SK-N-SH (cell line): ENCODE data around the gene PLCL2. TPM values are rescaled to one million over a fixed set of nuclear protein-coding genes. Genes with fewer than 3 reads are reported as not detected.

Experiments
- CTCF ChIA-PET: fragments of 300-600, 350-600 bp; formaldehyde crosslinking; extraction: SDS; loops from one replicate; lab custom pipeline; 2021; lab: Yijun Ruan, JAX
- POLR2A ChIA-PET: fragments of 350-600 bp; sonication (Branson Sonifier 250); formaldehyde crosslinking; extraction: SDS; loops from one replicate; lab custom pipeline; 2020; ENCODE audit warnings: antibody characterized with exemption, inconsistent platforms; lab: Yijun Ruan, JAX
- DNase-seq: peaks from one replicate; pipeline ENCODE4 v3.0.0; 2012
- H2AFZ ChIP-seq: fragments of 200-600 bp; sonication (generic); 2 replicates; pipeline ENCODE4 v1.8.1; 2016; ENCODE audit warnings: antibody characterized with exemption, mild to moderate bottlenecking, low read depth
- H3F3A ChIP-seq: fragments of 200-600 bp; sonication (generic); replicated peaks from 2 replicates; pipeline ENCODE3; 2016; ENCODE audit warnings: antibody characterized with exemption, mild to moderate bottlenecking; ENCODE audit not compliant: insufficient read depth
- H3K27ac ChIP-seq, 2 experiments: fragments of 200-500 bp in 1 of 2; fragments of 200-600 bp in 1 of 2; sonication (Bioruptor generic) in 1 of 2; sonication (generic), shearing (Covaris generic) in 1 of 2; 2 replicates each; pipeline versions ENCODE4 v1.5.1 to v1.6.1; 2014 to 2016; ENCODE audit warnings: low read depth in 2 of 2, inconsistent platforms in 1 of 2, low read length in 1 of 2, mild to moderate bottlenecking in 1 of 2, mixed read lengths in 1 of 2
- H3K27me3 ChIP-seq: fragments of 200-600 bp; sonication (generic), shearing (Covaris generic); 2 replicates; pipeline ENCODE4 v1.6.1; 2016; ENCODE audit warnings: mixed run types; ENCODE audit not compliant: insufficient read depth
- H3K36me3 ChIP-seq, 2 experiments: fragments of 200-500 bp in 1 of 2; fragments of 200-600 bp in 1 of 2; sonication (Bioruptor generic) in 1 of 2; sonication (generic) in 1 of 2; replicated peaks in 1 of 2; 2 replicates each; pipeline versions ENCODE3 to v1.5.1; 2014 to 2016; ENCODE audit warnings: low read length in 1 of 2, mild to moderate bottlenecking in 1 of 2; ENCODE audit not compliant: insufficient read depth in 2 of 2, control insufficient read depth in 1 of 2
- H3K4me1 ChIP-seq, 2 experiments: fragments of 200-500 bp in 1 of 2; fragments of 200-600 bp in 1 of 2; sonication (Bioruptor generic) in 1 of 2; sonication (generic), shearing (Covaris generic) in 1 of 2; 2 replicates each; pipeline versions ENCODE4 v1.5.1 to v1.6.1; 2014 to 2016; ENCODE audit warnings: low read depth in 1 of 2, low read length in 1 of 2, mixed run types in 1 of 2; ENCODE audit not compliant: insufficient read depth in 2 of 2, control insufficient read depth in 1 of 2
- H3K4me2 ChIP-seq: fragments of 200-600 bp; sonication (generic), shearing (Covaris generic); 2 replicates; pipeline ENCODE4 v1.6.1; 2017; ENCODE audit warnings: mixed run types
- H3K4me3 ChIP-seq, 2 experiments: fragments of 200-500 bp in 1 of 2; fragments of 200-600 bp in 1 of 2; sonication (Bioruptor generic) in 1 of 2; sonication (generic), shearing (Covaris generic) in 1 of 2; 2 replicates each; pipeline versions ENCODE4 v1.5.1 to v1.8.1; 2014 to 2016; ENCODE audit warnings: low read depth in 2 of 2, inconsistent platforms in 1 of 2, low read length in 1 of 2, mild to moderate bottlenecking in 1 of 2, mixed read lengths in 1 of 2, moderate library complexity in 1 of 2
- H3K79me2 ChIP-seq: fragments of 200-600 bp; sonication (generic); 2 replicates; pipeline ENCODE4 v1.8.1; 2017; ENCODE audit warnings: mild to moderate bottlenecking; ENCODE audit not compliant: insufficient read depth
- H3K9ac ChIP-seq: fragments of 200-600 bp; sonication (generic); 2 replicates; pipeline ENCODE4 v1.6.1; 2017; ENCODE audit warnings: mixed run types
- H3K9me2 ChIP-seq: fragments of 200-600 bp; sonication (generic); 2 replicates; pipeline ENCODE4 v1.6.1; 2017; ENCODE audit warnings: mixed run types
- H3K9me3 ChIP-seq: fragments of 200-600 bp; sonication (generic); 2 replicates; pipeline ENCODE4 v1.6.1; 2017; ENCODE audit warnings: mixed run types, mild to moderate bottlenecking, moderate library complexity
- H4K20me1 ChIP-seq: fragments of 200-600 bp; sonication (generic); 2 replicates; pipeline ENCODE4 v1.6.1; 2017; ENCODE audit warnings: mild to moderate bottlenecking, mixed run types; ENCODE audit not compliant: insufficient read depth
- CHD2 ChIP-seq: fragments of 150-350 bp; IDR thresholded peaks from 2 replicates; pipeline ENCODE4 v1.6.1; 2018; ENCODE audit warnings: low read length; ENCODE audit not compliant: partially characterized antibody
- ELF1 ChIP-seq: IDR thresholded peaks from 2 replicates; pipeline ENCODE4 v1.4.0; 2012
- EP300 ChIP-seq, 2 experiments: IDR thresholded peaks; 2 replicates each; pipeline versions ENCODE4 v1.4.0 to v1.6.1; 2012; ENCODE audit warnings: borderline replicate concordance in 1 of 2, low read depth in 1 of 2, low read length in 1 of 2
- FOXJ3 ChIP-seq: sonication (generic); formaldehyde crosslinking; IDR thresholded peaks from 2 replicates; pipeline ENCODE4 v1.5.1; 2020; ENCODE audit warnings: mild to moderate bottlenecking, missing genetic modification reagents
- GABPA ChIP-seq: IDR thresholded peaks from 2 replicates; pipeline ENCODE4 v1.4.0; 2012; ENCODE audit warnings: low read depth, mild to moderate bottlenecking
- NFIC ChIP-seq: IDR thresholded peaks from 2 replicates; pipeline ENCODE4 v1.4.0; 2012; ENCODE audit warnings: borderline replicate concordance
- PBX3 ChIP-seq: IDR thresholded peaks from 2 replicates; pipeline ENCODE4; 2012
- RAD21 ChIP-seq: IDR thresholded peaks from 2 replicates; pipeline ENCODE4 v1.6.1; 2012; ENCODE audit warnings: mild to moderate bottlenecking, low read length
- TCF12 ChIP-seq: IDR thresholded peaks from 2 replicates; pipeline ENCODE4 v1.4.0; 2012
- USF2 ChIP-seq: fragments of 150-350 bp; IDR thresholded peaks from 2 replicates; pipeline ENCODE4 v1.6.1; 2017; ENCODE audit warnings: antibody characterized with exemption, low read length, low read depth, borderline replicate concordance
- WGBS: methylation state at CpG from one replicate; pipeline ENCODE4 v1.1.6; 2017; ENCODE audit warnings: low lambda C conversion rate; 5-methylcytosine and 5-hydroxymethylcytosine counted together
- polyA plus RNA-seq, 3 experiments: library from polyadenylated mRNA; depleted of rRNA; stranded (reverse); fragments of >200 nt; gene quantifications; 2 replicates each; pipeline ENCODE4 v1.2.3, GENCODE V29; 2012
- TF ChIP-seq, protein P1 (sequence below): IDR thresholded peaks from 2 replicates; pipeline ENCODE4 v1.4.0; 2012; ENCODE audit warnings: low read depth, borderline replicate concordance
- TF ChIP-seq, protein P2 (sequence below): IDR thresholded peaks from 2 replicates; pipeline ENCODE4 v1.4.0; 2012; ENCODE audit warnings: low read depth, borderline replicate concordance
- TF ChIP-seq, protein P3 (sequence below): IDR thresholded peaks from 2 replicates; pipeline ENCODE4 v1.6.1; 2012; ENCODE audit warnings: mild to moderate bottlenecking, low read depth, low read length, moderate library complexity
- TF ChIP-seq, protein P4 (sequence below): IDR thresholded peaks from 2 replicates; pipeline ENCODE4 v1.4.0; 2012; ENCODE audit warnings: low read depth
- TF ChIP-seq, protein P5 (sequence below): fragments of 200-600 bp; sonication (generic); IDR thresholded peaks from 2 replicates; pipeline ENCODE4 v1.6.1; 2017; ENCODE audit warnings: antibody characterized with exemption, mild to moderate bottlenecking, moderate library complexity

The PLCL2 gene
- polyA plus RNA-seq, 1 of the 3 experiments (the other 2 are of a cell fraction), result 0.85 TPM

DNA sequence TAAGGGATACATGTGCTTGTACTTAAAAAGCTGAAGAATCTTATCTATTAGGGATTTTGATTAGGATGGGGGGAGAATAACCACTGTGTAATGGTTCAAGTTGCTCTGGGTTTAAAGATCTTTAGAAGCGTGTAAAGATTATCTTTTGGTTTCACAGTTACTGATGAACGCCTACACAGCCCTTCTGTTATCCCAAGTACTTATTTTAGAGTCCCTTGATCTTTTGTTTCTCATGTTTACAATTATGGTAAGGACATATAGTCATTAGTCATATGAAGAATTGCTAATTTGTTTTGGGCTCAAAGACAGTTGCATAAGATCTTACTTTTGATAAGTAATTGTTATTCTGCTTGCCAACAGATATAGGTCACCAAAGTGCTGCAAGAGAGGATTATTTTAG, 160.1 kb downstream of the PLCL2 start:
- Histone ChIP-seq H4K20me1 (no peaks in the 10 kb centered on the region), H3K9me3 (no peaks in the 10 kb centered on the region), H3K9me2 (no peaks in the 10 kb centered on the region), H3K9ac (no peak overlapping the region), H3K4me1 (peaks cover 4 to 5% of the 10 kb centered on the region in 2 experiments; a peak in 3 of 4 replicates), H2AFZ (no peak overlapping the region), H3K27ac (no peak overlapping the region), H3K4me2 (no peak overlapping the region), H3K27me3 (no peaks in the 10 kb centered on the region), H3K36me3 (peaks cover 0 to 10% of the 10 kb centered on the region in 2 experiments), H3K4me3 (no peak overlapping the region), H3F3A (peaks cover 3% of the 10 kb centered on the region), H3K79me2 (no peaks in the 10 kb centered on the region)
- CTCF ChIA-PET, result no interaction called here
- POLR2A ChIA-PET, result no interaction called here
- 98% methylated on average over 2 of the region's 2 CpGs for WGBS
- DNase-seq, result no peak
- TF ChIP-seq CHD2 (no peak), NFIC (no peak), PBX3 (no peak)

- no peaks in the 10 kb centered on the region for H3K27me3 ChIP-seq
- TF ChIP-seq, protein P1, sequence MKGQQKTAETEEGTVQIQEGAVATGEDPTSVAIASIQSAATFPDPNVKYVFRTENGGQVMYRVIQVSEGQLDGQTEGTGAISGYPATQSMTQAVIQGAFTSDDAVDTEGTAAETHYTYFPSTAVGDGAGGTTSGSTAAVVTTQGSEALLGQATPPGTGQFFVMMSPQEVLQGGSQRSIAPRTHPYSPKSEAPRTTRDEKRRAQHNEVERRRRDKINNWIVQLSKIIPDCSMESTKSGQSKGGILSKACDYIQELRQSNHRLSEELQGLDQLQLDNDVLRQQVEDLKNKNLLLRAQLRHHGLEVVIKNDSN, result no peak
- TF ChIP-seq CHD2, result no peak
- TF ChIP-seq USF2, result no peak
- no peak for TF ChIP-seq PBX3
- no peak for TF ChIP-seq RAD21
- TF ChIP-seq, protein P2, sequence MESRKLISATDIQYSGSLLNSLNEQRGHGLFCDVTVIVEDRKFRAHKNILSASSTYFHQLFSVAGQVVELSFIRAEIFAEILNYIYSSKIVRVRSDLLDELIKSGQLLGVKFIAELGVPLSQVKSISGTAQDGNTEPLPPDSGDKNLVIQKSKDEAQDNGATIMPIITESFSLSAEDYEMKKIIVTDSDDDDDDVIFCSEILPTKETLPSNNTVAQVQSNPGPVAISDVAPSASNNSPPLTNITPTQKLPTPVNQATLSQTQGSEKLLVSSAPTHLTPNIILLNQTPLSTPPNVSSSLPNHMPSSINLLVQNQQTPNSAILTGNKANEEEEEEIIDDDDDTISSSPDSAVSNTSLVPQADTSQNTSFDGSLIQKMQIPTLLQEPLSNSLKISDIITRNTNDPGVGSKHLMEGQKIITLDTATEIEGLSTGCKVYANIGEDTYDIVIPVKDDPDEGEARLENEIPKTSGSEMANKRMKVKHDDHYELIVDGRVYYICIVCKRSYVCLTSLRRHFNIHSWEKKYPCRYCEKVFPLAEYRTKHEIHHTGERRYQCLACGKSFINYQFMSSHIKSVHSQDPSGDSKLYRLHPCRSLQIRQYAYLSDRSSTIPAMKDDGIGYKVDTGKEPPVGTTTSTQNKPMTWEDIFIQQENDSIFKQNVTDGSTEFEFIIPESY, result no peak
- TF ChIP-seq, protein P3, sequence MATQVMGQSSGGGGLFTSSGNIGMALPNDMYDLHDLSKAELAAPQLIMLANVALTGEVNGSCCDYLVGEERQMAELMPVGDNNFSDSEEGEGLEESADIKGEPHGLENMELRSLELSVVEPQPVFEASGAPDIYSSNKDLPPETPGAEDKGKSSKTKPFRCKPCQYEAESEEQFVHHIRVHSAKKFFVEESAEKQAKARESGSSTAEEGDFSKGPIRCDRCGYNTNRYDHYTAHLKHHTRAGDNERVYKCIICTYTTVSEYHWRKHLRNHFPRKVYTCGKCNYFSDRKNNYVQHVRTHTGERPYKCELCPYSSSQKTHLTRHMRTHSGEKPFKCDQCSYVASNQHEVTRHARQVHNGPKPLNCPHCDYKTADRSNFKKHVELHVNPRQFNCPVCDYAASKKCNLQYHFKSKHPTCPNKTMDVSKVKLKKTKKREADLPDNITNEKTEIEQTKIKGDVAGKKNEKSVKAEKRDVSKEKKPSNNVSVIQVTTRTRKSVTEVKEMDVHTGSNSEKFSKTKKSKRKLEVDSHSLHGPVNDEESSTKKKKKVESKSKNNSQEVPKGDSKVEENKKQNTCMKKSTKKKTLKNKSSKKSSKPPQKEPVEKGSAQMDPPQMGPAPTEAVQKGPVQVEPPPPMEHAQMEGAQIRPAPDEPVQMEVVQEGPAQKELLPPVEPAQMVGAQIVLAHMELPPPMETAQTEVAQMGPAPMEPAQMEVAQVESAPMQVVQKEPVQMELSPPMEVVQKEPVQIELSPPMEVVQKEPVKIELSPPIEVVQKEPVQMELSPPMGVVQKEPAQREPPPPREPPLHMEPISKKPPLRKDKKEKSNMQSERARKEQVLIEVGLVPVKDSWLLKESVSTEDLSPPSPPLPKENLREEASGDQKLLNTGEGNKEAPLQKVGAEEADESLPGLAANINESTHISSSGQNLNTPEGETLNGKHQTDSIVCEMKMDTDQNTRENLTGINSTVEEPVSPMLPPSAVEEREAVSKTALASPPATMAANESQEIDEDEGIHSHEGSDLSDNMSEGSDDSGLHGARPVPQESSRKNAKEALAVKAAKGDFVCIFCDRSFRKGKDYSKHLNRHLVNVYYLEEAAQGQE, result no peak
- TF ChIP-seq EP300 (IDR thresholded peaks at IDR 0.05; ENCODE audit: borderline replicate concordance in 1 of 2, low read depth in 1 of 2, low read length in 1 of 2), result no peak
- no peak for TF ChIP-seq TCF12
- TF ChIP-seq, protein P4, sequence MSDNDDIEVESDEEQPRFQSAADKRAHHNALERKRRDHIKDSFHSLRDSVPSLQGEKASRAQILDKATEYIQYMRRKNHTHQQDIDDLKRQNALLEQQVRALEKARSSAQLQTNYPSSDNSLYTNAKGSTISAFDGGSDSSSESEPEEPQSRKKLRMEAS, result no peak
- TF ChIP-seq, protein P5, sequence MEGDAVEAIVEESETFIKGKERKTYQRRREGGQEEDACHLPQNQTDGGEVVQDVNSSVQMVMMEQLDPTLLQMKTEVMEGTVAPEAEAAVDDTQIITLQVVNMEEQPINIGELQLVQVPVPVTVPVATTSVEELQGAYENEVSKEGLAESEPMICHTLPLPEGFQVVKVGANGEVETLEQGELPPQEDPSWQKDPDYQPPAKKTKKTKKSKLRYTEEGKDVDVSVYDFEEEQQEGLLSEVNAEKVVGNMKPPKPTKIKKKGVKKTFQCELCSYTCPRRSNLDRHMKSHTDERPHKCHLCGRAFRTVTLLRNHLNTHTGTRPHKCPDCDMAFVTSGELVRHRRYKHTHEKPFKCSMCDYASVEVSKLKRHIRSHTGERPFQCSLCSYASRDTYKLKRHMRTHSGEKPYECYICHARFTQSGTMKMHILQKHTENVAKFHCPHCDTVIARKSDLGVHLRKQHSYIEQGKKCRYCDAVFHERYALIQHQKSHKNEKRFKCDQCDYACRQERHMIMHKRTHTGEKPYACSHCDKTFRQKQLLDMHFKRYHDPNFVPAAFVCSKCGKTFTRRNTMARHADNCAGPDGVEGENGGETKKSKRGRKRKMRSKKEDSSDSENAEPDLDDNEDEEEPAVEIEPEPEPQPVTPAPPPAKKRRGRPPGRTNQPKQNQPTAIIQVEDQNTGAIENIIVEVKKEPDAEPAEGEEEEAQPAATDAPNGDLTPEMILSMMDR, result no peak
- TF ChIP-seq GABPA, result no peak
- no peak for TF ChIP-seq FOXJ3 (CRISPR knock-in tag)
- TF ChIP-seq NFIC, result no peak
- TF ChIP-seq ELF1, result no peak
Observed at GRCh38 chr3:17045705-17046104, 160.9 kb downstream of the PLCL2 start.

More at GRCh38 chr3:17045705-17046104, 160.9 kb downstream of the PLCL2 start:
- 86% methylated on average over 7 of the region's 7 CpGs for WGBS
- H3K9me2 ChIP-seq, result no peaks in the 10 kb centered on the region
- H3K4me2 ChIP-seq, result no peak overlapping the region
- H3F3A ChIP-seq, result no peaks in the 10 kb centered on the region
- no peaks in the 10 kb centered on the region for H3K79me2 ChIP-seq
- CTCF ChIA-PET, result no interaction called here
- no peak for DNase-seq
- H4K20me1 ChIP-seq, result no peaks in the 10 kb centered on the region
- H2AFZ ChIP-seq, result no peak overlapping the region
- POLR2A ChIA-PET, result no interaction called here
- H3K27ac ChIP-seq, result no peak overlapping the region
- no peak overlapping the region for H3K4me3 ChIP-seq
- peaks cover 0 to 4% of the 10 kb centered on the region in 2 experiments; a peak in 2 of 4 replicates for H3K4me1 ChIP-seq
- peaks cover 0 to 10% of the 10 kb centered on the region in 2 experiments for H3K36me3 ChIP-seq
- H3K9me3 ChIP-seq, result no peaks in the 10 kb centered on the region
- no peak overlapping the region for H3K9ac ChIP-seq
